Midbrain (tissue), 1 donor: ENCODE measurements around the gene PLD3.
"Not testable (repeated sequence)": the region's sequence is repeated elsewhere in the genome, so short reads cannot be mapped to it uniquely, and the experiment has no call there.

ENCODE experiments used
- DNase-seq: peaks from one replicate; lab custom pipeline; 2025; lab: John Stamatoyannopoulos, UW

PLD3 gene

GRCh38 chr19:40332669-40333068 lies 15.8 kb upstream of the PLD3 start:
- peak; percentile 54 for DNase-seq

- not testable (repeated sequence) for DNase-seq
Observed at GRCh38 chr19:40333083-40333482, 15.4 kb upstream of the PLD3 start.

GRCh38 chr19:40335101-40335500 lies 13.4 kb upstream of the PLD3 start:
- no peak for DNase-seq

GRCh38 chr19:40335855-40336600 lies 12.5 kb upstream of the PLD3 start:
- no peak for DNase-seq

- no peak for DNase-seq
Observed at GRCh38 chr19:40336601-40336900, 11.9 kb upstream of the PLD3 start.

- no peak for DNase-seq
Observed at GRCh38 chr19:40337107-40337506, 11.4 kb upstream of the PLD3 start.

- DNase-seq: no peak
Observed at GRCh38 chr19:40337594-40337993, 10.9 kb upstream of the PLD3 start.

- DNase-seq: no peak
Observed at GRCh38 chr19:40339018-40339728, 9.3 kb upstream of the PLD3 start.

- peak; percentile 47 for DNase-seq
Observed at GRCh38 chr19:40341601-40342482, 6.7 kb upstream of the PLD3 start.

- DNase-seq: no peak
Observed at GRCh38 chr19:40342644-40343311, 5.7 kb upstream of the PLD3 start.

GRCh38 chr19:40344422-40344821 lies 4.1 kb upstream of the PLD3 start:
- no peak for DNase-seq

- DNase-seq: no peak
Observed at GRCh38 chr19:40348961-40349507, 539 bp downstream of the PLD3 start.

GRCh38 chr19:40355975-40356680 lies 7.6 kb downstream of the PLD3 start:
- no peak for DNase-seq

GRCh38 chr19:40356681-40357595 lies 8.4 kb downstream of the PLD3 start:
- no peak for DNase-seq

- no peak for DNase-seq
Observed at GRCh38 chr19:40357640-40358039, 9.1 kb downstream of the PLD3 start.

GRCh38 chr19:40358773-40359172 lies 10.3 kb downstream of the PLD3 start:
- DNase-seq: peak; percentile 32

GRCh38 chr19:40360020-40360707 lies 11.7 kb downstream of the PLD3 start:
- no peak for DNase-seq

- DNase-seq: no peak
Observed at GRCh38 chr19:40360708-40361241, 12.3 kb downstream of the PLD3 start.

- DNase-seq: no peak
Observed at GRCh38 chr19:40362160-40362559, 13.7 kb downstream of the PLD3 start.
